Smooth muscle cell of the brain vasculature (primary cell): ENCODE results near the gene HPCAL1.

Experiments used
- DNase-seq: peaks from one replicate; pipeline ENCODE4 v3.0.0-alpha.2; 2012; ENCODE audit warnings: low read depth, low spot score

The HPCAL1 gene

DNA sequence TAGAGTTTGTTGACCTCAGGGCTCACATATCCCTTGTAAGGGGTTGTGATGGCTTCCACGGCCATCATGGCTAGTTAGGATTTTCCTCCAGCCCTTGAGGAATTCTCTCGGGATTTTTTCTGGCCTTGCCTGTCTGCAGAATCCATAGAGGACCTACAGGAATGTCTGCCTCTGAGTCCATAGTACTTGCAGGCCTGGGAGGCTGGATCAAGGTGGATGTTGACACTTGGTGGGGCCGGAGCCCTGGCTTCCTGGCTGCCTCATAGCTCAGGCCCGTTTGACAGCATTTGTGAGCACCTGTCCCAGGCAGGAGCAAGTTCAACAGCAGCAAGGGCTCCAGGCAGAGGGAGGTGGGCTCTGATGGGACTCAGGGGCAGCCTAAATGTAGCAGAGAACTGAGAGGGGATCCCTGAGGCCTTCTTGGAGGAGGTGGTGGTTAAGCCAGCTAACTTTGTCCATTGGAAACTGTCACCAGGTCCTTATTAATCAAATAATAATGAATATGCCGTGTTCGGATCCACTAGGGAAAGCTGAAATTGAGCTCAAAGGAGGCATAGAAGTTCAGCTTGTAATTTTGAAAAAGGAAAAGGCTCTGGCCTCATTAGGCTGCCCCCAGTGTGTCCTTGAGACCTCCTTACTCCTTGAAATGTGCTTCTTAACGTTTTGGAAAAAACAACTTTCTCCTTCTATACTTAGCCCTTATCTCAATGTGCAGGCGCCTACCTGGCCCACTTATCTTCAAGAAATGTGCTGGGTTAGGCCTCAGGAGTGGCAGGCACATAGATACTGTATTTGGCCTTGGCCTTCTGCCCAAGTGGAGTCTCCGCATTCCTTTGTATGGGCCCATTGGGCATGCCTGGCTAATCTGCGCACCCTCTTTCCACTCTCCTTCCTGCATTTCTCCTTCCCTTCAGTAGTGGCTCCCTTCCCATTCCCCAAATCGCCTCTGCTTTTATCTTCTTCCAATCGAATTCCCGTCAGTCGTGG lies 66.9 kb downstream of the HPCAL1 start:
- no peak for DNase-seq

DNA sequence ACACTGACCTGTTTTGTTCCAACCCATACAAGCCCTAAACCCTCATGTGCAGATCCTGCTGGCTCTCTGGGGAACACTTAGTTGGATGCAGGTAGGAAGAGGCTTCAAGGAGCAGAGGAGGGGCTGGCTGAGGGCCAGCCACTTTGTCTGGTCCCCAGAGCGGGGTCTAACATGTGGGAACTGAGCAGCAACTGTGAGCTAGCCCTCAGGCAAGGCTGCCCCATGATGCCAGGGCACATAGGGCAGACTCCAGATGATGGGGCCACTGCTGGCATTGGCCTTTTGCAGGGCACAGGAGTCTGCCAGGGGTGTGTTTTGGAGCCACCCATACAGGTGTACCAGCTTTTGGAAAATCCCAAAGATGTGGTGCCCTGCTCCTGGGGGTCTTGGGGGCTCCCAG lies 67.7 kb downstream of the HPCAL1 start:
- DNase-seq: no peak

DNA sequence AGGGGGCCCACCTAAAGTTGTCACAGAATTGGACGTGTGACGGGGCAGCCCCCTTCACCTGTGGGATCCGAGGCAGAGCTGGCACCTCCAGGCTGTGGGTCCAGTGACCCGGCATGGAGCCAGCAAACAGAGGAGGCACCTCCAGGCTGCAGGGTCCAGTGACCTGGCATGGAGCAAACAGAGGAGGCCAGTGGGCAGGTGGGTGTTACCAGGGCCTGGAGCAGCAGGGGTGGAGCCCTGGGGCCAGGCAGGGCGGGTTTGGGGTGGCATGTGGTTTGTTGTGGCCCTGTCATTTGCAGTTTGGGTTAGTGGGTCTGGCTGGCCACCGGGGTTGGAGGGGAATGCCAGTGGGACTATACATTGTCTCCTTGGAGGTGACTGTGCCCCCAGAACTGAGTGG lies 68.2 kb downstream of the HPCAL1 start:
- no peak for DNase-seq

DNA sequence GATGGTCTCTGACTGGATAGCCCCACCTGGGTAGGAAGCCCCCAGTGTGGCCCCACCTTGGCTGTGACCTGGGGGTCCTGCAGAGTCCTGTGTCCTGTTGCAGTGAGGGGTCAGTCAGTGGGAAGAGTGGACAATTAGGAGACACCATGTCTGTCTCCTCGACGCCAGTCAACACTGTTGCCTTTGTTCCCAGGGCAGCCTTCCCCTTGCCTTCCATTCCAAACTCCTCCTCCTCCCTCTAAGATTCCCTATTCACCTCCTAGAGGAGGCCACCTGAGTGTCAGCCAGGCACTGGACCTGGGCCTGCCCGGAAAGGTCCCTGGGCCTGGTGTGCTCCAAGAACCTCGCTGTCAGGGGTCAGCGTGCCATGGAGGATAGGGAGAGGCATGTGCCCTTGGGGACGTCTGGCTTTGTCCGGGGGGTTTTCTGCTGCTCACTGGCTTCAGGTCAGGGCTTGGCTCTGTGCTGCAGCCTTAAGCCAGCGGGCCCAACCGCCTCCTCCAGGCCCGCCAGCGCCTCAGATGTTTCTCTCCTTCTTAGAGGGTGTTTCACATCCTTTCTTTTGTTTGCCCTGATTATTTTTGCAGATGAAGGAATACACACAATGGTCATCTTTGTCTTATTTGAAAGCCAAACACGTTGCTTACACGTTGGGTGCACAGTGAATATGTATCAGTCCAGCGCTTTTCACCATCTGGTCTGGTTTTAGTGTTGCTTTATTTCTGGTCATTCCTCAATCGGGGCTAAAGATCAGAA lies 68.9 kb downstream of the HPCAL1 start:
- DNase-seq: no peak

DNA sequence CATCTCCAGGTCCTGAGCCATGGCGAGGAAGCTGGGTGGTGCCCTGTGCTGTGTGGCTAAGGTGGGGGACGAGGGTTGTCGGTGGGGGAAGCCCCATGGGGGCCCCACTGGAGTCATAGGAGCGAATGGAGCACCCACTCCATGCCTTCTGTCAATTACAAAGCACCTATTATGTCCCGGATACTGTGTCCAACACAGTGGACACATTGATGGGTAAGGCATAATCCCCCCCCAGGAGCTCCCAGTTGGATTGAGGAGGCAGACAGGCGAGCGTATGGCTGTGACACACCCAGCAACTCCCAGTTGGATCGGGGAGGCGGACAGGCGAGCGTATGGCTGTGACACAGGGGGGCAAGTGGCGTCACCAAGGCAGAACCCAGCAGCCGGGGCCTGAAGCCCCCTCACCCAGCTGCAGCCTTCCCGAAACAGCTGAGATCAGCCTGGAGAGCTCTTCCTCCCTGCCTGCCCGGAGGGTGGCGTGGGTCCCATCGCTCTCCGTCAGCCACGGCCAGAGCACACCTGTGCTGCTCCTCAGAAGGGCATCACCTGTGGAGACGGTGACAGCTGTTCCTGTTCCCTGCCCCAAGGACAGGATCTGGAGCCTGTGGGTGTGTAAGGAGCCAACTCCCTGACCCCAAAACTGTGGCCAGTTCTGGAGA lies 69.6 kb downstream of the HPCAL1 start:
- DNase-seq: no peak

DNA sequence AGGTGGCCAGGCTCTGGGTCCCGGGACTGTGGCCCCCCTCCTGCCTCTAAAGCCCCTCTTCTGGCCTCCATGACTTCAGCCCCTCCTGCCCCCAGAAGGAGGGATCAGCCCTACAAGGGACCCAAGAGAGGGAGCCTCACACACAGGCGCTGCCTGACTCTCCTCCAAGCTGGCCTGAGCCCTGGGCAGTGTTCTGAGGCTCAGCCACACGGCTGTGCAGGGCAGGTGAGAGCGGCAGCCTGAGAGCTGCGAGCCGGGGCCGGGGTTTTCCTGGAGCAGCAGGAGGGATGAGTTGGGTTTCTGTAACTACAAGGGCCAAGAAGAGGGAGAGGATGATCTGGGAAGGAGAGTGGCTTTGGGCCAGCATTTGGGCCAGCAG lies 70.1 kb downstream of the HPCAL1 start:
- no peak for DNase-seq

DNA sequence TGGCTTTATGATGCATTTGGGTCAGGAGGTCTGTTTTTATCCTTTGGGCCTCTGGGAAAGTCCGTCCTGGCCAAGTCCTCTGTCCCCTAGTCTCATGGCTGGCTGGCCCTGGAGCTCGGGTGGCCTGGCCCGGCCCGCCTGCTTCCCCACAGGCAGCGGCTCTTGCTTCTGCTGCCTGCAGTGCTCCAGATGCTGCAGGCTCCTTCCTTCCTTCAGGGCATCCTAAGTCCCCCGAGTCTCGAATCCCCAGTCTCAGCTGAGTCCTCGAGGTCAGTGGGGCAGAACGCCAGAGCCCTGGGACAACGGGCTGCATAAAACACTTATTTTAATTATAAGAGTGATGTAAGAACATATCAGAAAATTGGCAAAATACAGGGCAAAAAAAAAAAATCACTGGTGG lies 71.2 kb downstream of the HPCAL1 start:
- DNase-seq: no peak

DNA sequence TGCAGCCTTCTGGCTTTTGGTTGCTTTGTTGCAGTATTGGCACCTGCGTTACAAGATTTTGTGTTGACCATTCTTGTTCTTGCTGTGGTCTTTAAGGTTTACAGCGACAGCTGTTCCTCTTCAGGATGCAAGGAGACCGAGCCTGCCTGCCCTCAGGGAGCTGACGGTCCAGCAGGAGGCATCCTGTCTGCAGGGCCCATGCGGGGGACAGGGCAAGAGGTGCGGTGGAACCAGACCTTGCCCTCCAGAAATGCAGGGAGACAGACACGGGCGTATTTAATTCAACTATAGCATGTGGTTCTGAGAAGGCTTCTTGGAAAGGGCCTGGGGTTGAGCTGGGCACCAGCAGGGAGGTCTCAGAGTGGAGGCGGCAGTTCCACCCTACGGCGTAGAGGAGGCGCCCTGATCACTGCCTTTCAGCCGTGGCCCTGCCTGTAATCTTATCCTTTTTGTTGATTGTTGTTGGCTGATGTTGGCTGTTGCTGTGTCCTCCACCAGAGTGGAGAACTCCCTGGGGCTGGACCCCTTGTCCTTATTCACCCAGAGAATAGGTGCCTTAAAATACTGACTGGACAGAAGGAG lies 71.7 kb downstream of the HPCAL1 start:
- no peak for DNase-seq

DNA sequence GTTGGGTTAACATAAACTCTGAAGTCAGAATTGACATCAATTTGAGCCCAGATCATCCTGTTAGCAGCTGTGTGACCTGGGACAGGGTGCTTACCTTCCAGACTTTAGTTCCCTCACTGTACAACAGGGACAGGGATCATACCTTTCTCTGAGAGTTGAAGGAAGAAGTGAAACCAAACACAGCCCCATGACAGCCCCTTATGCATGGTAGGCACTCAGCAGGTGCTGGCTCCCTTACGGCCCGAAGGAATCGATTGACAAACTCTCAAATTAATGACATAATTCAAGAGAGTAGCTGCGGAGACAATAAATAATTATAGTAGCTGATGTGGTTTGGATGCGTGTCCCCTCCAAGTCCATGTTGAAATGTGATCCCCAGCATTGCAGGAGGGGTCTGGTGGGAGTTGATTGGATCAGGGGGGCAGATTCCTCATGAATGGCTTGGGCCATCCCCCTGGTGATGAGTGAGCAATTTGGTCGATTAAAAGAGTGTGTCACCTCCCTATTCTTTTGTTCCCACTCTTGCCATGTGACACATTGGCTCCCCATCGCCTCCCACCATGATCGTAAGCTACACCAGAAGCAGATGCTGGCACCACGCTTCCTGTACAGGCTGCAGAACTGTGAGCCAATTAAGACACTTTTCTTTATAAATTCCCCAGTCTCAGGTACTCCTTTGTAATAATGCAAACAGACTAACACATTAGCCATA lies 73.0 kb downstream of the HPCAL1 start:
- DNase-seq: no peak

DNA sequence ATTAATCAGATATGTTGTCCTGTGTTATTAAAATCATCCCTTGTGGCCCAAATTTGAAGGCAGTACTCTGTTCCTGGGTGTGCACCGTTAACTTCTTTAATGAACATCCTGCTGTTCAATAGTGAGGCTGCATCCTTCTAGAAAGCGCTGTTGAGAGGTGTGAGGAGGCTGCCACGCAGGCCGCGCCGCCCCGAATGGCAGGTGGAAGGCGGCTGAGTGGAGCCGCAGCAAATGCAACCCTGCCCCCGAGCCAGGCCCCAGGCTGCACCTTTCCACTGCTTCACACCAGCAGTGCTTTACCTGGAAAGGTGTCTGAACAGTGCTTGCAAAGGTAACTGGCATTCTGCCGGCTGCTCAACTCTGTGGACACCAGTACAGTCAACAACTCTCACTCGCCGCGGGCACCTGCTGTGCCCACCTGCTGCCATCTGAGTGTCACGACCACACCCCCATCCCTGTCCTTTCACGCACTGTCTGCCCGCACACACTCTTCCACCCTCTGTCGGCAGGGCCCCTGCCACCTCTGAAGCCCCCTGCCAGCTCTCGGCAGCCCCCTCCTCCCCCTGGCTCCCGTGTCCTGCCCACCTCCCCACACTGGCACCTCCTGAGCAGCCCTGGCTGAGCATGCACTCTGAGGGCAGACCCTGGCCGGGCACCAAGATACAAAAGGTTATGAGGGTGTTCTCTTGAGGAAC lies 74.5 kb downstream of the HPCAL1 start:
- no peak for DNase-seq

DNA sequence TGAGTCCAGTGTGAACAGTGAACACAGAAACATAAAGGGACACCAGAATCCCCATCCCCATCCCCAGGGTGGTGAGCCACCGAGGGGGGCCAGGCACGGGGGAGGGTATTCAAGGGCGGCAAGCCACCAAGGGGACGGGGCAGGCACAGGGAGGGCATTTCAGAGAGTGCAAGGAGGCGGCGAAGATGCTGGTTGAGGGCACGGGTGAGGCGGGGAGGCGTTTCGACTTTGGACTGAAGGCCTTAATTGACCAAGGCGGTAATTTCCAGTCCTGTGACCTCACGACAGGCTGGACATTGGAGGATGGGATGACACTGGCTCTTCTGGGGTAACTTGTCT lies 75.0 kb downstream of the HPCAL1 start:
- DNase-seq: no peak

DNA sequence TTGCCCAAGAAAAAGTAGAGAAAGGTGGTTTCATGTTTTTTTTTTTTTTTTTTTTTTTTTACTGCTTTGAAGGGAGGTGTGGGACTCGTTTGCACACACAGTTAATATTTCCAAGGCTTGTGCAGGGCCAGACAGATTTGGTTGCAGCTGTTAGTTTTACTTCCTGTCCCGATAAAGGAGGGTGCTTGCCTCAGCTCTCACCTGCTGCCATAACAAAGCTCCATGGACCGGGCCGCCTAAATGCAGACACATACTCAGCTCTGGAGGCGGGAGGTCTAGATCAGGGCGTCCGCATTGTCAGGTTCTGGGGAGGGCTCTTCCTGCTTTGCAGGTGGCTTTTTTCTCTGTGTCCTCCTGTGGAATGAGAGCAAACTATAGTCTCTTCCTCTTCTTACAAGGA lies 75.5 kb downstream of the HPCAL1 start:
- no peak for DNase-seq

DNA sequence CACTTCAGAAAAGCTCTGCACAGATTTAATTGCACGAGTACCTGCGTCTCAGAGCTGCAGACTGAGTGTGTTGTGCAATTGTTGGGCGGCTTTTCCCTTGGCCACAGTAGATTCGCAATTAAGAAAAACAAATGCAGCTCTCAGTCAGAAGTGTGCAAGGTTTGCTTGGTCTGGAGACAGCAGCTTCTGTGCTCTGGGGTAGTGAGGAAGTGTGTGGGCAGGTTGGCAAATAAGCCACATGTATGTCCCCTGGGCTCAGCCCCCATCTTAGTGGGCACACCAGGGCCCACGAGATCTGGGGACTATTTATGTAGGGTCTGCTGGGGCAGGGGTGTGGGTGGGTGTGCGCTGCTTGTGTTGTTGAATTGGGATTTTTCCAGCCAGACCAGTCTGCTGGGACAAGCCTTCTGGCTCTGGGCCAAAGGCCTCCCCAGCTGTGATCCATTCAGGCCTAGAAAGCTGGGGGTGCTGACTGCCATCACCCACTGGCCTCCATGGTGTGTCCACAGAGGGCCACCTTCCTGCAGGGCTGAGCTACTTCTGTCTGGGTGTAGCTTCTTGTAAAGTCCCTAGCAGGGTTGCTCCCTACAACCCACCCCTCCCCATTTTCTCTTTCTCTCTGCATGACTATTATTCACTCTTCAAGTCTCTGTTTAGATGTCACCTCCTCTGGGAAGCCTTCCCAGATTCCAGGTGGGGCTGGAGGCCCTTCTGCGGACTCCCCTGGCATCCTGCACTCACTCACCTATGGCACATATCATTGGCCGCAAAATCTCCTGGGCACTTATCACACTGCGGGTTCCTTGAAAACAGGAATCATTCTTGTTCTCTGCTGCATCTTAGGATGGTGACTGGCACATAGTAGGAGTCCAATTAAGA lies 77.6 kb downstream of the HPCAL1 start:
- no peak for DNase-seq

DNA sequence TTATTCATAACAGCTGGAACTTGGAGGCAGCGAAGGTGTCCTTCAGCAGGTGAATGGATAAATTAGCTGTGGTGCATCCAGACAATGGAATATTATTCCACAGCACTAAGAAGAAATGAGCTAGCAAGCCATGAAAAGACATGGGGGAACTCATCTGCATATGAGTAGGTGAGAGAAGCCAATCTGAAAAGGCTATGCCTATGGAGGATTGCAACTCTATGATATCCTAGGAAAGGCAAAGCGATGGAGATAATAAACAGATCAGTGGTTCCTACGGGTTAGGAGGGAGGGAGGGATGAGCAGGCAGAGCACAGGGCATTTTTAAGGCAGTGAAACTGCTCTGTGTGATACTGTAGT lies 79.3 kb downstream of the HPCAL1 start:
- DNase-seq: no peak

DNA sequence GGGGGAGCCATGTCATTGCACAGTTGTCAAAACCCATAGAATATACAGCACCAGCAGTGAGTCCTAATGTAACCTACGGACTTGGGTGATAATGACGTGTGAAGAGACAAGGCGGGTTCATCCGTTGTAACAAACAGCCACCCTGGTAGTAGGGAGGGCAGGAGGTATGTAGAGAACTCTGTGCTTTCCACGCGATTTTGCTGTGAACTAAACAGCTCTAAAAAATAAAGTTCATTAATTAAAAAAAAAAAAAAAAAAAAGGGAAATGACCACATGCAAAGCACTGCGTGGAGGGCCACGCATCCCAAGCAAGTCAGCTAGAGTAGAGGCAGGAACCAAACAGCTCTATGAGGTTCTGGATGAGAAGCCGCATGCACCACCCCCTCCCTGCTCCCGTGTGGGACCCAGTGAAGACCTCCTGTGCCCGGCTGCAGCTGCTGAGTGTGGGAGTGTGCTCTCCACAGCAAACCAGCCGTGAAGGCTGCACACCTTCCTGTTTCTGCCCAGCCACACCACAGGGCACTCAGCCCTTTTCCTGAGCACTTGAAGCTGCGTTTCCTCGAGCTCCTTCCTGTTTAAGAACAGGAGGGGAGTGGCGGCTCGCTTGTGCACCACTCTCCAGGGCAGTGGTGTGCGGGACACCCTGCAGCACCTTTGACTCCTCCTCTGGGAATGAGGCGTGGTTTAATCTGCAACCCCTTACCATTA lies 79.8 kb downstream of the HPCAL1 start:
- DNase-seq: no peak

DNA sequence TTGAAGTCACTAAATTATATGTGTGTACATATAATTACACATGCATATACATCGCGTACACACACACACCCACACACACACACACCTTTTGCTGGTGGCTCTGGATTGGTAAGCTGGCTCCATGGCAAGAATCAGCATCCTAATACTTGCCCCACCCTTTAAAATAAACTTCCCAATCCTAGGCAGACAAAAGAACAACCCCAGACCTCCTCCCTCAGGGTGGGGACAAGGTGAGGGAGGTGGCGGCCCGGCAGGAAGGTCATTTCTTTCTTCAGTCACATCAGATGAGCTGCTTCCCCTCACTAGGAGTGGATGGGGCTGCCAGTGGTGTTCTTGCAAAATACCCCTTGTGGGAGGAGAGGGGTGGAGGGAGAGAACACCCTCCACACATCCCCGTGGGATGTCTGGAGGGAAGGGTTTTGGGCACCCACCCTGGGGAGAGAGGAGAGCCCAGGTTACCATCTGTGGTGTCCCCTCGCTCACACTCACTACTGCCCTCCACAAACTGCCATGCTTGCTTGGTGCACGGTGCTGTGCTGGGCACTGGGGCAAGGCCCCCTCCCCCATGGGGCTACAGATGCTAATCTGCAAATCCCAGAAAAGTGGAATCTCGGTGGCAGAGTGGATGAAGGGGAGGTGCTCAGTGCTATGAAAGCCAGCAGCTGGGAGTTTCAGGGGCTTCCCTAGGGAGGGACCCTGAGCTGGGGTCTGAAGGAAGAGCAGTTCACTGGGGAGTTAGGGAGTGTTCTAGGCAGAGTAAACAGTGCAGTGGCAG lies 81.4 kb downstream of the HPCAL1 start:
- no peak for DNase-seq

DNA sequence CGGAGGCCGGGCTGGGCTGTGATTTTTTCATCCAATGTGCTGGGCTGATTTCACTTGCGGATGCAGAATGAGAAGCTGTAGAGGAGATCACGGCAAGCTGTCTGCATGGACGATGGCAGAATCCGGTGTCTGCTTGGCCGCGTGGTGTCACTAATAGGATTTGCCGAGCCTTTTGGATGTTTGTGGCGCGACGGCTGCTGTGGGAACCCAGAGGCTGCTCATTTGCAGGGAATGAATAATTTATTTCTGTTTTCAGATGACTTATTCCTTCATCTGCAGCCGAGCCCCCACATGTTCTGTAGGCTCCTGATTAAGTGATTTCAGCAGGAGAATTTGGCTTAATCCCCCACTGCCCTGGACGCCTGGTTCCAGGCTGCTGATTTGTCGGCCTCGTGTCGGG lies 82.8 kb downstream of the HPCAL1 start:
- DNase-seq: no peak

DNA sequence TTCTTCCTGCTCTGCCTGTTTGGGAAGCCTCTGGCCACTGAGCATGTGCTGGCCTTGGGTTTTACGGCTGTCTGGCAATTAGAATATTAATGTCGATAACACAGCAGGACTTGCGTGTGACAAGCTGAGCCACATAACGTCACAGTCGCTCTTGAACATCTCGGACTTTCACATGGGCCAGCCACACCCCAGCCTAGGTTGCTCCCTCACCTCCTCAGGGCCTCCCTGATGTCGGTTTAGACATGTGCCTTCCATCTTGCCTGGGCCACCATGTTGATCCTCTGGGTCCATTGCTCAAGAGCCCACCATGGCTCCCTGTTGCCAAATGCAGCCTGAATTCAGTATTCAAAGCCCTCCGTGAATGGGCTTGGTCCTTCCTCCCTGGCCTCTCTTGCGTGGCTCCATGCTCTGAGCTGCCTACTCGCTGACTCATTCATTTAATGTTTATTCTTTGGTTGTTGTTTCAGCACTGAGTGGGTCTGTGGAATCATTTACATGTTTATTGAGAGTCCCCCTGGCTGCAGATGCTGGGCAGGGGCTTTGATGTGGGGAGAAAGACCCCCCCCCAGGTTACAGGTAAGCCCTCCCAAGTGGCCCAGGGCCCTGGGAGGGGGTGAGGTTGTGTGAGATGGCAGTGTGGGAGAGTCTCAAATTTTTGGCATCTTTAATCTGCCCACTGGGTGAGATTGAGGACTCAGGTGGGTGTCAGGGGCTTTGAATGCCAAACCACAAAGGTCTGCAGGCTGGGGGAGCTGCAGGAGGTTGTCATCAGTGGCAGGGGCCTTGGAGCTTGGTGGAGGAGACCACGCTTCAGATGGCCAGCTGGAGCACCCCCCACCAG lies 83.4 kb downstream of the HPCAL1 start:
- DNase-seq: no peak
